SH-SY5Y (cell line): ENCODE measurements around the gene GSG1.

Experiments
- GATA2 ChIP-seq: IDR thresholded peaks from 2 replicates; pipeline ENCODE4 v1.6.1; 2011; ENCODE audit warnings: mild to moderate bottlenecking, low read depth, low read length
- GATA3 ChIP-seq: IDR thresholded peaks from 2 replicates; pipeline ENCODE4 v1.6.1; 2011; ENCODE audit warnings: low read depth, mild to moderate bottlenecking, low read length, moderate library complexity

The GSG1 gene

GRCh38 chr12:13087766-13088165 lies 15.7 kb downstream of the GSG1 start:
- no peak for TF ChIP-seq GATA2
- TF ChIP-seq GATA3, result no peak

GRCh38 chr12:13085968-13086686 lies 17.3 kb downstream of the GSG1 start:
- TF ChIP-seq GATA3 (no peak), GATA2 (no peak)

GRCh38 chr12:13084898-13085640 lies 18.4 kb downstream of the GSG1 start:
- TF ChIP-seq GATA2 (no peak), GATA3 (no peak)

- TF ChIP-seq GATA2 (no peak), GATA3 (no peak)
These were observed 20.6 kb downstream of the GSG1 start for GRCh38 chr12:13082861-13083260.

GRCh38 chr12:13080266-13080665 lies 23.2 kb downstream of the GSG1 start:
- TF ChIP-seq GATA3, result no peak
- TF ChIP-seq GATA2, result no peak

- TF ChIP-seq GATA3 (no peak), GATA2 (no peak)
These were observed 24.0 kb downstream of the GSG1 start for GRCh38 chr12:13079440-13079906.

- TF ChIP-seq GATA2, result no peak
- TF ChIP-seq GATA3, result no peak
These were observed 27.5 kb downstream of the GSG1 start for GRCh38 chr12:13075786-13076570.

GRCh38 chr12:13075118-13075480 lies 28.4 kb downstream of the GSG1 start:
- no peak for TF ChIP-seq GATA2
- no peak for TF ChIP-seq GATA3

GRCh38 chr12:13074396-13075117 lies 28.9 kb downstream of the GSG1 start:
- TF ChIP-seq GATA3, result no peak
- no peak for TF ChIP-seq GATA2

- TF ChIP-seq GATA2, result no peak
- TF ChIP-seq GATA3, result no peak
These were observed 30.3 kb downstream of the GSG1 start for GRCh38 chr12:13073173-13073572.

- TF ChIP-seq GATA2 (no peak), GATA3 (no peak)
These were observed 31.9 kb downstream of the GSG1 start for GRCh38 chr12:13071305-13072280.

GRCh38 chr12:13069380-13069779 lies 34.1 kb downstream of the GSG1 start:
- TF ChIP-seq GATA3 (no peak), GATA2 (no peak)

GRCh38 chr12:13067322-13067721 lies 36.1 kb downstream of the GSG1 start:
- TF ChIP-seq GATA2 (no peak), GATA3 (no peak)
